Measurements from ENCODE around the gene ETV1.

DNA sequence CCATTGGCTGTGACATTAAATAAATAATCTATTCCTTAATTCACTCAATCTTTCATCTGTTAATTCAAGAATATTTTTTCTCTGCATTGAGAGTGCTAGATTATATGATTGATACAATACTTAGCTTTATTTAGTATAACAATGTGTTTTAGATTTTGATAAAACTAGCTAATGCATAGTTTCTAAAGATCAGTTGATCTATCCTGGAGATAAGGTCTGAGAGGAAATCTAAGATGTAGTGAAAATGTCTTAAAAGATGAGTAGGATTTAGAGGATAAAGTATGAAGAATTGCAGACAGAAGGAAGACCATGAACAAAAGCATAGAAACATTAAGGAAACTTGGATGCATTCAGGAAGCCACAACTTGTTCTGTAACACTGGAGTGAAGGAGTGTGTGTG, 110.3 kb downstream of the ETV1 start:
- TF ChIP-seq SP1 (IDR thresholded peaks at IDR 0.05) (no peak), SUZ12 (IDR thresholded peaks at IDR 0.05) (no peak), FOXA1 (IDR thresholded peaks at IDR 0.05) (no peak)
